Keratinocyte (primary cell): ENCODE data around the gene ARNT2.

ENCODE experiments used
- CTCF ChIP-seq, 3 experiments: IDR thresholded peaks in 1 of 3; conservative IDR thresholded peaks in 1 of 3; optimal IDR thresholded peaks in 1 of 3; 2 replicates in 2 of 3; 3 replicates in 1 of 3; pipeline versions ENCODE3 to v1.5.1; 2011; ENCODE audit warnings: low read length in 3 of 3, mild to moderate bottlenecking in 3 of 3, moderate library complexity in 2 of 3, control low read depth in 1 of 3, inconsistent platforms in 1 of 3; ENCODE audit not compliant: insufficient read depth in 2 of 3; ENCODE audit errors: extremely low read depth in 1 of 3
- EZH2 ChIP-seq: IDR thresholded peaks from one replicate; pipeline ENCODE4 v1.6.1; 2012; ENCODE audit warnings: inconsistent platforms, mild to moderate bottlenecking, low read length, moderate library complexity

- TF ChIP-seq CTCF (optimal IDR thresholded peaks at IDR 0.05 in 1 of 3, IDR thresholded peaks at IDR 0.05 in 1 of 3, conservative IDR thresholded peaks at IDR 0.05 in 1 of 3; ENCODE audit: extremely low read depth in 1 of 3, insufficient read depth in 2 of 3, low read length in 3 of 3) (no peak), EZH2 (no peak)
Observed at GRCh38 chr15:80380154-80380553, 24.0 kb upstream of the ARNT2 start.
